HEK293T (cell line): ENCODE results near the gene SAFB2.

Experiments
- CTCF ChIA-PET: fragments of 350-600 bp; formaldehyde crosslinking; extraction: SDS; loops from one replicate; lab custom pipeline; 2021; ENCODE audit warnings: antibody characterized with exemption, inconsistent platforms; lab: Yijun Ruan, JAX
- POLR2A ChIA-PET: fragments of 350-600 bp; formaldehyde crosslinking; extraction: SDS; loops from one replicate; lab custom pipeline; 2020; ENCODE audit warnings: antibody characterized with exemption, inconsistent platforms; lab: Yijun Ruan, JAX
- DNase-seq: peaks from one replicate; pipeline ENCODE4 v3.0.0; 2012; ENCODE audit warnings: mixed read lengths; ENCODE audit errors: extremely low spot score
- ARNT ChIP-seq: fragments of 450-650 bp; IDR thresholded peaks from 2 replicates; pipeline ENCODE4 v1.6.1; 2017; ENCODE audit warnings: mild to moderate bottlenecking
- BHLHE40 ChIP-seq: fragments of 450-650 bp; IDR thresholded peaks from 2 replicates; pipeline ENCODE4 v1.6.1; 2016; ENCODE audit warnings: mild to moderate bottlenecking, moderate library complexity, borderline replicate concordance
- CTBP1 ChIP-seq: fragments of 450-650 bp; IDR thresholded peaks from 2 replicates; pipeline ENCODE4 v1.6.1; 2016; ENCODE audit warnings: borderline replicate concordance
- ELF4 ChIP-seq: fragments of 450-650 bp; IDR thresholded peaks from 2 replicates; pipeline ENCODE4 v1.6.1; 2017; ENCODE audit warnings: antibody characterized with exemption
- FOXA1 ChIP-seq: fragments of 450-650 bp; IDR thresholded peaks from 2 replicates; pipeline ENCODE4 v1.6.1; 2016; ENCODE audit warnings: mild to moderate bottlenecking
- FOXK2 ChIP-seq: fragments of 450-650 bp; IDR thresholded peaks from 2 replicates; pipeline ENCODE4 v1.6.1; 2016; ENCODE audit warnings: mild to moderate bottlenecking
- FOXM1 ChIP-seq: fragments of 450-650 bp; IDR thresholded peaks from 2 replicates; pipeline ENCODE4 v1.6.1; 2017; ENCODE audit warnings: mild to moderate bottlenecking, borderline replicate concordance
- HDGF ChIP-seq: fragments of 450-650 bp; IDR thresholded peaks from 2 replicates; pipeline ENCODE4 v1.6.1; 2017; ENCODE audit warnings: antibody characterized with exemption, borderline replicate concordance
- L3MBTL2 ChIP-seq: fragments of 450-650 bp; conservative IDR thresholded peaks from 2 replicates; pipeline ENCODE4 v1.6.1; 2016; ENCODE audit warnings: mild to moderate bottlenecking
- LEF1 ChIP-seq: fragments of 450-650 bp; IDR thresholded peaks from 2 replicates; pipeline ENCODE4 v1.6.1; 2017; ENCODE audit warnings: mild to moderate bottlenecking, borderline replicate concordance
- NFRKB ChIP-seq: fragments of 450-650 bp; IDR thresholded peaks from 2 replicates; pipeline ENCODE4 v1.6.1; 2016; ENCODE audit warnings: mild to moderate bottlenecking, moderate library complexity
- PKNOX1 ChIP-seq: fragments of 450-650 bp; IDR thresholded peaks from 2 replicates; pipeline ENCODE4 v1.6.1; 2016
- SP1 ChIP-seq: fragments of 450-650 bp; IDR thresholded peaks from 2 replicates; pipeline ENCODE4 v1.6.1; 2017
- SUZ12 ChIP-seq: fragments of 450-650 bp; IDR thresholded peaks from 2 replicates; pipeline ENCODE4 v1.6.1; 2016; ENCODE audit warnings: mild to moderate bottlenecking
- TARDBP ChIP-seq: fragments of 450-650 bp; IDR thresholded peaks from 2 replicates; pipeline ENCODE4 v1.6.1; 2016
- ZNF384 ChIP-seq: fragments of 450-650 bp; IDR thresholded peaks from 2 replicates; pipeline ENCODE4 v1.6.1; 2016

Gene SAFB2

DNA sequence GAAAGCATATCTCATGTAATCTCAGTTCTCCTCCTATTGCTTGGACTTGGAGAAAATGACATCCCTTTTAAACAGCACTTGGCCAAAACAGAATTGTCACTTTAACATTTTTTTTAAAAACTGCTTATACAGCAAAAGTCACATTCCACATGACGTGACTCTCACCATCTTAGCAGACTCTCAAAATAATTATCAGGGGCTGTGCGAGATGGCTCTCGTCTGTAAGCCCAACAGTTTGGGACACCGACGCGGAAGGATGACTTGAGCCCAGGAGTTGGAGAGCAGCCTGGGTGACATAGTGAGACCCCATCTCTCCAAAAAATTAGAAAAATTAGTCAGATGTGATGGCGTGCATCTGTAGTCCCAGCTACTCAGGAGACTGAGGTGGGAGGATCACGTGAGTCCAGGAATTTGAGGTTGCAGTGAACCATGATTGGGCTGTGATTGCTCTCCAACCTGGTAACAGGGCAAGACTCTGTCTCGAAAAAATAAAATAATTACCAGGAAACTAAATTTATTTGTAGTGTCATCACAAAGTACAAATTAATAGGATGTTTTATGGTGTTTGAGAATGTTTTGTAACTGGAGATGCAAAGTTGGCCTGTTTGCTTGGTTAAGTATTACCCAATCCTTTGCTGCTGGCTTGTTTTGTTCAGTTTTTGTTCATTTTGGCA lies 9.1 kb upstream of the SAFB2 start:
- TF ChIP-seq LEF1 (no peak), ZNF384 (no peak), HDGF (no peak), SUZ12 (no peak), FOXK2 (no peak), PKNOX1 (no peak), SP1 (no peak)
- POLR2A ChIA-PET = interaction anchor here (1.4 kb wide), 1 partner anchor 9 kb away, joined by 5 read pairs; the partner anchor contains the start of genes SAFB and SAFB2
- DNase-seq = no peak
- CTCF ChIA-PET = interaction anchor here (0.9 kb wide), 1 partner anchor 19 kb away, joined by 3 read pairs; no protein-coding TSS in a partner anchor

- TF ChIP-seq LEF1 (no peak), L3MBTL2 (no peak), FOXK2 (no peak), ELF4 (no peak), ZNF384 (no peak), ARNT (no peak), PKNOX1 (no peak), NFRKB (no peak), HDGF (no peak), SP1 (no peak), SUZ12 (no peak), FOXM1 (no peak), TARDBP (no peak), FOXA1 (no peak), CTBP1 (no peak), BHLHE40 (no peak)
- CTCF ChIA-PET = no interaction called here
- no peak for DNase-seq
- POLR2A ChIA-PET = interaction anchor here (0.9 kb wide), 1 partner anchor 61 kb away, joined by 5 read pairs; the partner anchor contains the start of gene RPL36
These were observed 6.4 kb upstream of the SAFB2 start for GRCh38 chr19:5628919-5629481.

- DNase-seq = no peak
- ChIA-PET POLR2A (no interaction called here), CTCF (no interaction called here)
- TF ChIP-seq ZNF384 (no peak), LEF1 (no peak), PKNOX1 (no peak), L3MBTL2 (no peak), BHLHE40 (no peak)
These were observed 5.9 kb upstream of the SAFB2 start for GRCh38 chr19:5628461-5628860.

DNA sequence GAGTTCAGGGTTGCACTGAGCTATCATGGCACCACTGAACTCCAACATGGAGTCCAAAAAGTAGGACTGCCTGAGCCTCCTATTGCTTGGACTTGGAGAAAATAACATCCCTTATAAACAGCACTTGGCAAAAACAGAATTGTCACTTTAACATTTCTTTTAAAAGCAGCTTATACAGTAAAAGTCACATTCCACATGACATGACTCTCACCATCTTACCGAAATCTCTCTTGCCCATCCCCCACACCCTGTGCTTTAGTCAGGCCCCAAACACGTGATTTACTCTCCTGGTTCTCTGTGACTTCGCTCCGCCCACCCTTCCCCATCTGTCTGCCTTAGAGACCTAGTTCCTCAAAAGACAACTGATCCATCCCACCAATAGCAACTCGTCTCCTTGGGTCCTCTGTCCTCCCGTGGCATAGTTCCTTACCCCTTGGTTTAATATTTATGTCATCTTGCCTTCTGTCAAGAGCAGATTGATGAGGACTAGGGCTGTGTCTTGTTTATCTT lies 4.9 kb upstream of the SAFB2 start:
- CTCF ChIA-PET = no interaction called here
- TF ChIP-seq ARNT = no peak
- TF ChIP-seq FOXA1 = no peak
- no peak for TF ChIP-seq FOXM1
- TF ChIP-seq LEF1 = no peak
- TF ChIP-seq SP1 = no peak
- no peak for TF ChIP-seq BHLHE40
- TF ChIP-seq FOXK2 = no peak
- TF ChIP-seq CTBP1 = no peak
- no peak for TF ChIP-seq SUZ12
- no peak for TF ChIP-seq ELF4
- no peak for TF ChIP-seq L3MBTL2
- TF ChIP-seq ZNF384 = no peak
- no peak for TF ChIP-seq NFRKB
- no peak for TF ChIP-seq PKNOX1
- TF ChIP-seq TARDBP = no peak
- no peak for TF ChIP-seq HDGF
- DNase-seq = no peak
- POLR2A ChIA-PET = interaction anchor here (0.9 kb wide), 1 partner anchor 62 kb away, joined by 3 read pairs; the partner anchor contains the start of gene RPL36

- ChIA-PET POLR2A (interaction anchor here (1.3 to 1.8 kb wide), 2 partner anchors 61 to 64 kb away, joined by 3 to 4 read pairs; partner anchors contain the start of gene RPL36), CTCF (no interaction called here)
- no peak for DNase-seq
- TF ChIP-seq PKNOX1 = no peak
- TF ChIP-seq ZNF384 = no peak
- TF ChIP-seq ELF4 = no peak
- no peak for TF ChIP-seq FOXA1
- TF ChIP-seq FOXK2 = no peak
- no peak for TF ChIP-seq SP1
- TF ChIP-seq CTBP1 = no peak
- TF ChIP-seq FOXM1 = no peak
- no peak for TF ChIP-seq BHLHE40
- TF ChIP-seq ARNT = no peak
- TF ChIP-seq TARDBP = no peak
- no peak for TF ChIP-seq NFRKB
- TF ChIP-seq L3MBTL2 = no peak
These were observed 3.1 kb upstream of the SAFB2 start for GRCh38 chr19:5625641-5626040.
